Thyroid gland (tissue), 4 donors: Measurements from ENCODE around the gene SNRPD3. TPM values are rescaled to one million over a fixed set of nuclear protein-coding genes. Genes with fewer than 3 reads are reported as not detected.

ENCODE experiments used
- DNase-seq, 2 donors: peaks; one replicate each; pipeline ENCODE4 v3.0.0-alpha.2; 2019
- H3K27ac ChIP-seq, 3 donors: fragments of 200-600 bp; sonication (generic); 1 replicate in 2 of 3; 2 replicates in 1 of 3; pipeline ENCODE4 v1.5.1; 2016 to 2019; ENCODE audit warnings: mild to moderate bottlenecking in 1 of 3, moderate library complexity in 1 of 3
- H3K27me3 ChIP-seq: fragments of 200-600 bp; sonication (generic); one replicate; pipeline ENCODE4 v1.5.1; 2019
- H3K36me3 ChIP-seq, 2 donors: fragments of 200-600 bp; sonication (generic); one replicate each; pipeline ENCODE4 v1.5.1; 2016 to 2019
- H3K4me1 ChIP-seq, 2 donors: fragments of 200-600 bp; sonication (generic); one replicate each; pipeline ENCODE4 v1.5.1; 2017 to 2019
- H3K4me3 ChIP-seq, 3 donors: fragments of 200-600 bp; sonication (generic); replicated peaks in 1 of 3; 1 replicate in 2 of 3; 2 replicates in 1 of 3; pipeline ENCODE4 v1.5.1; 2016; ENCODE audit warnings: mild to moderate bottlenecking in 1 of 3
- H3K9me3 ChIP-seq: fragments of 200-600 bp; sonication (generic); one replicate; pipeline ENCODE4 v1.5.1; 2017
- CTCF ChIP-seq, 6 experiments: fragments of 200-600 bp in 3 of 6; fragments of 450-650 bp in 3 of 6; sonication (generic) in 3 of 6; IDR thresholded peaks; one replicate each; pipeline ENCODE4 v1.5.1; 2016 to 2019; ENCODE audit warnings: antibody characterized with exemption in 6 of 6, mild to moderate bottlenecking in 2 of 6, inconsistent platforms in 1 of 6, moderate library complexity in 1 of 6
- POLR2A ChIP-seq, 2 donors: fragments of 450-650 bp; IDR thresholded peaks; one replicate each; pipeline ENCODE4 v1.6.1; 2017; ENCODE audit warnings: antibody characterized with exemption in 2 of 2, mild to moderate bottlenecking in 2 of 2, moderate library complexity in 1 of 2
- WGBS, 2 donors: methylation state at CpG; one replicate each; pipeline ENCODE4 v1.1.5; 2017; 5-methylcytosine and 5-hydroxymethylcytosine counted together
- intact Hi-C: fragments of 100-400 bp; cut with DNase I; formaldehyde crosslinking; loops from one replicate; pipeline ENCODE4 v1.15.1; 2023
- total RNA-seq, 4 donors: library from RNA; depleted of rRNA; stranded (reverse); fragments of >200 nt; gene quantifications; one replicate each; pipeline ENCODE4 v1.2.3, GENCODE V29; 2016

The SNRPD3 gene
- total RNA-seq, result 100 to 1,000 TPM in 3 of 4 donors, 10 to 100 TPM in 1; 96.9 to 216 (median 145) TPM

- Histone ChIP-seq H3K27ac (peak within 1 kb of the TSS; percentile 91 to 99 (median 98)), H3K4me3 (peak within 1 kb of the TSS; percentile 77 to 99 (median 97)), H3K27me3 (no peaks in the 10 kb centered on the region), H3K4me1 (peaks cover 22 to 27% of the 10 kb centered on the region in 2 donors), H3K36me3 (peaks cover 12 to 14% of the 10 kb centered on the region in 2 donors), H3K9me3 (no peaks in the 10 kb centered on the region)
- WGBS, 2 donors, result 1% methylated on average over 38 to 39 of the region's 59 CpGs
- intact Hi-C loops, result no loop called here
- peak; percentile 100 for DNase-seq
- TF ChIP-seq CTCF (IDR thresholded peaks at IDR 0.05) (peak in 4 of 6 experiments; percentile 29 to 43 (median 42)), POLR2A (IDR thresholded peaks at IDR 0.05) (peak in 1 of 2 donors; percentile 53)
Measured at GRCh38 chr22:24555165-24556039, at the start of gene SNRPD3. TSS of gene SNRPD3 (plus strand) at chr22:24555999. CDS start at chr22:24557675, 1,676 bp downstream.

GRCh38 chr22:24506802-24507438 lies 48.9 kb upstream of the SNRPD3 start:
- Histone ChIP-seq H3K9me3 (no peaks in the 10 kb centered on the region), H3K27ac (no peak overlapping the region), H3K4me3 (no peak overlapping the region), H3K36me3 (no peaks in the 10 kb centered on the region), H3K4me1 (peaks cover 12 to 18% of the 10 kb centered on the region in 2 donors), H3K27me3 (no peaks in the 10 kb centered on the region)
- TF ChIP-seq POLR2A (IDR thresholded peaks at IDR 0.05) (no peak), CTCF (IDR thresholded peaks at IDR 0.05) (no peak)
- intact Hi-C loops, result no loop called here
- DNase-seq, result no peak
- WGBS, 2 donors, result 48 to 60% methylated on average over 6 of the region's 6 CpGs

- no peaks in the 10 kb centered on the region for H3K9me3 ChIP-seq
- 50 to 72% methylated on average over 7 of the region's 7 CpGs for WGBS, 2 donors
- DNase-seq, result no peak
- H3K36me3 ChIP-seq, result no peaks in the 10 kb centered on the region
- TF ChIP-seq POLR2A (IDR thresholded peaks at IDR 0.05) (no peak), CTCF (IDR thresholded peaks at IDR 0.05) (no peak)
- peaks cover 12 to 18% of the 10 kb centered on the region in 2 donors for H3K4me1 ChIP-seq
- no peaks in the 10 kb centered on the region for H3K27me3 ChIP-seq
- no peak overlapping the region for H3K4me3 ChIP-seq
- intact Hi-C loops, result no loop called here
- no peak overlapping the region for H3K27ac ChIP-seq
Measured at GRCh38 chr22:24507716-24508115, 48.1 kb upstream of the SNRPD3 start.

- no peak overlapping the region for H3K4me3 ChIP-seq
- peak; percentile 40 to 70 for DNase-seq
- H3K27ac ChIP-seq, result peak overlapping the region in 2 of 3 donors; percentile 12 to 50
- no peaks in the 10 kb centered on the region for H3K27me3 ChIP-seq
- intact Hi-C loops, result no loop called here
- no peaks in the 10 kb centered on the region for H3K36me3 ChIP-seq
- H3K4me1 ChIP-seq, result peaks cover 12 to 20% of the 10 kb centered on the region in 2 donors
- 31 to 46% methylated on average over 10 of the region's 10 CpGs for WGBS, 2 donors
- no peaks in the 10 kb centered on the region for H3K9me3 ChIP-seq
- no peak for TF ChIP-seq CTCF (IDR thresholded peaks at IDR 0.05)
- no peak for TF ChIP-seq POLR2A (IDR thresholded peaks at IDR 0.05)
Measured at GRCh38 chr22:24510637-24511625, 44.9 kb upstream of the SNRPD3 start.
